HG03280 (cell line): ENCODE measurements around the gene TCEAL1.

Source experiments
- ATAC-seq: cut with Tn5 transposase; IDR thresholded peaks from one replicate; pipeline ENCODE4 v1.9.1; 2021; ENCODE audit warnings: mild to moderate bottlenecking, moderate library complexity; ENCODE audit not compliant: unreplicated experiment

The TCEAL1 gene

GRCh38 chrX:103678199-103678993, 49.6 kb downstream of the TCEAL1 start:
- ATAC-seq = no peak
